Measurements from ENCODE around the gene RRP9.

RRP9 gene

GRCh38 chr3:51894391-51894790 lies 47.3 kb downstream of the RRP9 start:
- Histone ChIP-seq H3K4me1 (ENCODE audit: control insufficient read depth, insufficient read depth, low read length) (no peaks in the 10 kb centered on the region), H3K4me3 (ENCODE audit: low read length) (no peak overlapping the region), H3K27me3 (ENCODE audit: control insufficient read depth, insufficient read depth, low read length) (peaks cover 3% of the 10 kb centered on the region), H3K9ac (ENCODE audit: low read length) (no peak overlapping the region), H3K36me3 (ENCODE audit: control insufficient read depth, insufficient read depth, low read length) (no peaks in the 10 kb centered on the region), H3K9me3 (ENCODE audit: control insufficient read depth, low read length) (no peaks in the 10 kb centered on the region)

GRCh38 chr3:51891242-51892039 lies 50.3 kb downstream of the RRP9 start:
- Histone ChIP-seq H3K9ac (ENCODE audit: low read length) (no peak overlapping the region), H3K36me3 (ENCODE audit: control insufficient read depth, insufficient read depth, low read length) (no peaks in the 10 kb centered on the region), H3K9me3 (ENCODE audit: control insufficient read depth, low read length) (no peaks in the 10 kb centered on the region), H3K4me1 (ENCODE audit: control insufficient read depth, insufficient read depth, low read length) (no peaks in the 10 kb centered on the region), H3K27me3 (ENCODE audit: control insufficient read depth, insufficient read depth, low read length) (peaks cover 3% of the 10 kb centered on the region), H3K4me3 (ENCODE audit: low read length) (no peak overlapping the region)

GRCh38 chr3:51888463-51889105 lies 53.1 kb downstream of the RRP9 start:
- Histone ChIP-seq H3K9me3 (ENCODE audit: control insufficient read depth, low read length) (no peaks in the 10 kb centered on the region), H3K27me3 (ENCODE audit: control insufficient read depth, insufficient read depth, low read length) (no peaks in the 10 kb centered on the region), H3K9ac (ENCODE audit: low read length) (no peak overlapping the region), H3K36me3 (ENCODE audit: control insufficient read depth, insufficient read depth, low read length) (no peaks in the 10 kb centered on the region), H3K4me1 (ENCODE audit: control insufficient read depth, insufficient read depth, low read length) (no peaks in the 10 kb centered on the region), H3K4me3 (ENCODE audit: low read length) (no peak overlapping the region)

GRCh38 chr3:51887620-51888019 lies 54.1 kb downstream of the RRP9 start:
- no peaks in the 10 kb centered on the region for H3K9me3 ChIP-seq (ENCODE audit: control insufficient read depth, low read length)
- H3K36me3 ChIP-seq (ENCODE audit: control insufficient read depth, insufficient read depth, low read length), result no peaks in the 10 kb centered on the region
- no peaks in the 10 kb centered on the region for H3K27me3 ChIP-seq (ENCODE audit: control insufficient read depth, insufficient read depth, low read length)
- H3K4me3 ChIP-seq (ENCODE audit: low read length), result no peak overlapping the region
- H3K4me1 ChIP-seq (ENCODE audit: control insufficient read depth, insufficient read depth, low read length), result no peaks in the 10 kb centered on the region
- H3K9ac ChIP-seq (ENCODE audit: low read length), result no peak overlapping the region

GRCh38 chr3:51886447-51886846 lies 55.3 kb downstream of the RRP9 start:
- H3K9me3 ChIP-seq (ENCODE audit: control insufficient read depth, low read length), result no peaks in the 10 kb centered on the region
- H3K4me1 ChIP-seq (ENCODE audit: control insufficient read depth, insufficient read depth, low read length), result no peaks in the 10 kb centered on the region
- H3K9ac ChIP-seq (ENCODE audit: low read length), result no peak overlapping the region
- no peaks in the 10 kb centered on the region for H3K27me3 ChIP-seq (ENCODE audit: control insufficient read depth, insufficient read depth, low read length)
- H3K4me3 ChIP-seq (ENCODE audit: low read length), result no peak overlapping the region
- H3K36me3 ChIP-seq (ENCODE audit: control insufficient read depth, insufficient read depth, low read length), result no peaks in the 10 kb centered on the region

All from mucosa of stomach (tissue), 1 donor.